IMR-90 (cell line): Measurements from ENCODE around the gene SORL1. TPM values are rescaled to one million over a fixed set of nuclear protein-coding genes. Genes with fewer than 3 reads are reported as not detected.

Experiments
- ATAC-seq: fragments of 200-7000 bp; cut with Tn5 transposase; 2 replicates; pipeline ENCODE4 v1.9.1; 2020; ENCODE audit warnings: low read depth, mild to moderate bottlenecking, moderate library complexity
- BruUV-seq: library from RNA; stranded (reverse); fragments of 400-500 nt; replicated peaks from 2 replicates; lab custom pipeline; 2021; lab: Mats Ljungman, UMichigan
- CTCF ChIA-PET: fragments of 300-600 bp; formaldehyde crosslinking; extraction: SDS; loops from one replicate; lab custom pipeline; 2021; ENCODE audit warnings: antibody characterized with exemption; lab: Yijun Ruan, JAX
- POLR2A ChIA-PET: fragments of 300-600 bp; sonication (Branson Sonifier 250); formaldehyde crosslinking; loops from one replicate; lab custom pipeline; 2022; ENCODE audit warnings: antibody characterized with exemption; ENCODE audit not compliant: unreplicated experiment; lab: Charles Lee
- DNase-seq: peaks from one replicate; pipeline ENCODE4 v3.0.0; 2013
- H2AFZ ChIP-seq: replicated peaks from 2 replicates; pipeline ENCODE3; 2013; ENCODE audit warnings: low read length, mild to moderate bottlenecking; ENCODE audit not compliant: poor library complexity
- H2AK5ac ChIP-seq: 2 replicates; pipeline ENCODE4 v1.6.1; 2013; ENCODE audit warnings: low read depth, low read length, inconsistent platforms
- H2AK9ac ChIP-seq: replicated peaks from 2 replicates; pipeline ENCODE3; 2013; ENCODE audit warnings: mild to moderate bottlenecking, low read depth, low read length, moderate library complexity; ENCODE audit not compliant: poor library complexity
- H2BK120ac ChIP-seq: 2 replicates; pipeline ENCODE4 v1.6.1; 2013; ENCODE audit warnings: low read depth, low read length, inconsistent platforms
- H2BK15ac ChIP-seq: 3 replicates; pipeline ENCODE4 v1.6.1; 2013; ENCODE audit warnings: low read depth, low read length, inconsistent platforms
- H2BK20ac ChIP-seq: 2 replicates; pipeline ENCODE4 v1.6.1; 2013; ENCODE audit warnings: low read depth, mild to moderate bottlenecking, inconsistent platforms, low read length, moderate library complexity
- H2BK5ac ChIP-seq: 2 replicates; pipeline ENCODE4 v1.6.1; 2013; ENCODE audit warnings: mild to moderate bottlenecking, low read depth, low read length, inconsistent platforms; ENCODE audit not compliant: poor library complexity, severe bottlenecking
- H3K14ac ChIP-seq: replicated peaks from 2 replicates; pipeline ENCODE4 v1.6.1; 2013; ENCODE audit warnings: low read depth, low read length, inconsistent platforms
- H3K18ac ChIP-seq: 2 replicates; pipeline ENCODE4 v1.6.1; 2013; ENCODE audit warnings: low read depth, low read length, control low read depth
- H3K23ac ChIP-seq: 2 replicates; pipeline ENCODE4 v1.6.1; 2013; ENCODE audit warnings: low read depth, low read length, inconsistent platforms
- H3K27ac ChIP-seq: 2 replicates; pipeline ENCODE4 v1.5.1; 2013; ENCODE audit warnings: mild to moderate bottlenecking, control low read depth, low read length; ENCODE audit not compliant: insufficient read depth
- H3K27me3 ChIP-seq: 2 replicates; pipeline ENCODE4 v1.6.1; 2013; ENCODE audit warnings: low read length; ENCODE audit not compliant: control insufficient read depth, insufficient read depth
- H3K36me3 ChIP-seq: 2 replicates; pipeline ENCODE4 v1.6.1; 2013; ENCODE audit warnings: low read length, mixed read lengths; ENCODE audit not compliant: control insufficient read depth, insufficient read depth
- H3K4ac ChIP-seq: 2 replicates; pipeline ENCODE4 v1.6.1; 2013; ENCODE audit warnings: low read depth, low read length, inconsistent platforms
- H3K4me1 ChIP-seq: 2 replicates; pipeline ENCODE4 v1.6.1; 2013; ENCODE audit warnings: low read length, mixed read lengths; ENCODE audit not compliant: control insufficient read depth, insufficient read depth
- H3K4me2 ChIP-seq: 2 replicates; pipeline ENCODE4 v1.6.1; 2013; ENCODE audit warnings: low read depth, mild to moderate bottlenecking, control low read depth, low read length, moderate library complexity
- H3K4me3 ChIP-seq: 2 replicates; pipeline ENCODE4 v1.5.1; 2013; ENCODE audit warnings: low read depth, mild to moderate bottlenecking, control low read depth, low read length, moderate library complexity; ENCODE audit not compliant: insufficient read depth
- H3K56ac ChIP-seq: 2 replicates; pipeline ENCODE4 v1.6.1; 2013; ENCODE audit warnings: low read length, inconsistent platforms; ENCODE audit not compliant: insufficient read depth; ENCODE audit errors: extremely low read depth
- H3K79me1 ChIP-seq, 2 experiments: 2 replicates each; pipeline ENCODE4 v1.6.1; 2013; ENCODE audit warnings: low read length in 2 of 2, inconsistent platforms in 1 of 2, low read depth in 1 of 2
- H3K9ac ChIP-seq: 2 replicates; pipeline ENCODE4 v1.6.1; 2013; ENCODE audit warnings: low read depth, low read length, control low read depth
- H3K9me1 ChIP-seq: 2 replicates; pipeline ENCODE4 v1.6.1; 2013; ENCODE audit warnings: low read length, inconsistent platforms; ENCODE audit not compliant: insufficient read depth
- H3K9me3 ChIP-seq: 2 replicates; pipeline ENCODE4 v1.6.1; 2013; ENCODE audit warnings: low read length; ENCODE audit not compliant: control insufficient read depth, insufficient read depth
- H4K20me1 ChIP-seq: 2 replicates; pipeline ENCODE4 v1.6.1; 2013; ENCODE audit warnings: low read length, inconsistent platforms; ENCODE audit not compliant: insufficient read depth
- H4K5ac ChIP-seq: 2 replicates; pipeline ENCODE4 v1.6.1; 2013; ENCODE audit warnings: mild to moderate bottlenecking, low read depth, low read length, control low read depth
- H4K8ac ChIP-seq, 2 experiments: 2 replicates each; pipeline ENCODE4 v1.6.1; 2013; ENCODE audit warnings: low read depth in 2 of 2, low read length in 2 of 2, control low read depth in 1 of 2, inconsistent platforms in 1 of 2
- H4K91ac ChIP-seq: 2 replicates; pipeline ENCODE4 v1.6.1; 2013; ENCODE audit warnings: low read depth, low read length, inconsistent platforms; ENCODE audit not compliant: insufficient read depth
- BHLHE40 ChIP-seq: fragments of 150-350 bp; IDR thresholded peaks from 2 replicates; pipeline ENCODE4 v1.6.1; 2016; ENCODE audit warnings: mild to moderate bottlenecking, low read depth, low read length
- CEBPB ChIP-seq: IDR thresholded peaks from 2 replicates; pipeline ENCODE4 v1.6.1; 2012; ENCODE audit warnings: low read depth, low read length, improper control_type of control experiment
- CTCF ChIP-seq: conservative IDR thresholded peaks from 2 replicates; pipeline ENCODE4 v1.5.1; 2012; ENCODE audit warnings: mild to moderate bottlenecking, low read depth, low read length, improper control_type of control experiment
- ELK1 ChIP-seq: fragments of 150-350 bp; IDR thresholded peaks from 2 replicates; pipeline ENCODE4 v1.6.1; 2016; ENCODE audit warnings: low read depth, mild to moderate bottlenecking, low read length, moderate library complexity, borderline replicate concordance
- FOS ChIP-seq: fragments of 150-350 bp; IDR thresholded peaks from 2 replicates; pipeline ENCODE4 v1.6.1; 2016; ENCODE audit warnings: low read depth, low read length
- MAFK ChIP-seq: IDR thresholded peaks from 2 replicates; pipeline ENCODE4 v1.6.1; 2012; ENCODE audit warnings: low read depth, low read length, improper control_type of control experiment
- MAZ ChIP-seq: IDR thresholded peaks from 2 replicates; pipeline ENCODE4 v1.6.1; 2012; ENCODE audit warnings: low read depth, mild to moderate bottlenecking, low read length, improper control_type of control experiment, moderate library complexity, borderline replicate concordance
- MXI1 ChIP-seq: IDR thresholded peaks from 2 replicates; pipeline ENCODE4 v1.6.1; 2012; ENCODE audit warnings: low read depth, mild to moderate bottlenecking, low read length, moderate library complexity, borderline replicate concordance
- NFE2L2 ChIP-seq: fragments of 150-350 bp; IDR thresholded peaks from 2 replicates; pipeline ENCODE4 v1.6.1; 2016; ENCODE audit warnings: low read depth, mild to moderate bottlenecking, low read length
- POLR2A ChIP-seq: IDR thresholded peaks from 2 replicates; pipeline ENCODE4 v1.6.1; 2012; ENCODE audit warnings: mild to moderate bottlenecking, low read depth, low read length
- RAD21 ChIP-seq: IDR thresholded peaks from 2 replicates; pipeline ENCODE4 v1.6.1; 2012; ENCODE audit warnings: low read length, improper control_type of control experiment
- RCOR1 ChIP-seq: IDR thresholded peaks from 2 replicates; pipeline ENCODE4 v1.6.1; 2012; ENCODE audit warnings: mild to moderate bottlenecking, low read length, improper control_type of control experiment; ENCODE audit not compliant: insufficient replicate concordance
- RFX5 ChIP-seq: IDR thresholded peaks from 2 replicates; pipeline ENCODE4 v1.8.0; 2012; ENCODE audit warnings: low read depth, mild to moderate bottlenecking, low read length, moderate library complexity
- SMC3 ChIP-seq: fragments of 150-350 bp; IDR thresholded peaks from 2 replicates; pipeline ENCODE4 v1.6.1; 2016; ENCODE audit warnings: low read depth, mild to moderate bottlenecking, antibody characterized with exemption, low read length, moderate library complexity
- USF2 ChIP-seq: fragments of 150-350 bp; IDR thresholded peaks from 2 replicates; pipeline ENCODE4 v1.6.1; 2017; ENCODE audit warnings: mild to moderate bottlenecking, antibody characterized with exemption, low read length, low read depth
- WGBS, 2 experiments: methylation state at CpG; one replicate each; pipeline versions ENCODE4 v1.1.5 to v1.1.7; 2013; ENCODE audit warnings: missing lambda C conversion rate in 2 of 2; ENCODE audit not compliant: insufficient read length in 1 of 2; ENCODE audit errors: extremely low coverage in 2 of 2; 5-methylcytosine and 5-hydroxymethylcytosine counted together
- dilution Hi-C: fragments of 300-500 bp; cut with HindIII; formaldehyde crosslinking; loops from one replicate; pipeline ENCODE4 v1.14.3; 2018; ENCODE audit warnings: low sequenced_read_pairs; ENCODE audit not compliant: unreplicated experiment
- in situ Hi-C: fragments of 300-500 bp; cut with MboI; formaldehyde crosslinking; loops from 3 replicates; pipeline ENCODE4 v1.14.3; 2019; ENCODE audit warnings: low sequenced_read_pairs, inconsistent platforms, mixed read lengths
- intact Hi-C: fragments of 100-400 bp; cut with micrococcal nuclease; formaldehyde crosslinking; loops from 2 replicates; pipeline ENCODE4 v1.10.0; 2022
- polyA plus RNA-seq, 3 experiments: library from polyadenylated mRNA; depleted of rRNA; stranded (reverse); fragments of >200 nt; gene quantifications; 2 replicates each; pipeline ENCODE4 v1.2.3, GENCODE V29; 2012; ENCODE audit warnings: low replicate concordance in 1 of 3
- total RNA-seq: library from RNA; depleted of rRNA; stranded (reverse); fragments of >200 nt; gene quantifications from 2 replicates; pipeline ENCODE4 v1.2.3, GENCODE V29; 2012

Gene SORL1
- total and polyA plus RNA-seq, 2 of the 4 experiments (the other 2 are of a cell fraction) = 1.0 to 2.0 TPM

GRCh38 chr11:121577106-121577848 lies 125.2 kb downstream of the SORL1 start:
- no peak overlapping the region for H2AK5ac ChIP-seq
- ChIA-PET CTCF (no interaction called here), POLR2A (no interaction called here)
- no peak overlapping the region for H2BK20ac ChIP-seq
- H3K9me3 ChIP-seq = no peaks in the 10 kb centered on the region; the same call in 1 of the 2 replicates
- dilution Hi-C loops (no loop called here), in situ Hi-C loops (no loop called here), intact Hi-C loops (no loop called here)
- H2BK5ac ChIP-seq = no peak overlapping the region
- TF ChIP-seq SMC3 (no peak), NFE2L2 (no peak), BHLHE40 (no peak), FOS (no peak), MXI1 (no peak), MAFK (no peak), CEBPB (no peak), RAD21 (no peak), MAZ (no peak), POLR2A (no peak), USF2 (no peak), RCOR1 (no peak), CTCF (no peak), RFX5 (no peak), ELK1 (no peak)
- 91% methylated on average over 8 of the region's 16 CpGs; no CpG with 5 or more reads in 1 of the 2 experiments for WGBS, 2 experiments
- no peak overlapping the region for H4K8ac ChIP-seq
- no peak overlapping the region for H4K91ac ChIP-seq
- no peak overlapping the region for H3K4ac ChIP-seq
- H3K14ac ChIP-seq = no peak overlapping the region
- H3K9me1 ChIP-seq = no peaks in the 10 kb centered on the region
- H3K4me1 ChIP-seq = peaks cover 11% of the 10 kb centered on the region; the same call in 1 of the 2 replicates
- peak overlapping the region; percentile 13 for H2AFZ ChIP-seq
- no peak overlapping the region for H2BK120ac ChIP-seq
- no peaks in the 10 kb centered on the region for H3K79me1 ChIP-seq
- no peak overlapping the region for H2BK15ac ChIP-seq
- H3K9ac ChIP-seq = no peak overlapping the region
- no peak for DNase-seq
- peaks cover 2% of the 10 kb centered on the region; the same call in 1 of the 2 replicates for H3K27me3 ChIP-seq
- H3K27ac ChIP-seq = no peak overlapping the region
- H3K4me2 ChIP-seq = no peak overlapping the region
- H4K20me1 ChIP-seq = no peaks in the 10 kb centered on the region
- H3K18ac ChIP-seq = peak overlapping the region; percentile 23; the same call in 1 of the 2 replicates
- no peak overlapping the region for H2AK9ac ChIP-seq
- BruUV-seq = no TSS peak
- ATAC-seq = no peak
- H4K5ac ChIP-seq = no peak overlapping the region
- no peak overlapping the region for H3K4me3 ChIP-seq
- H3K56ac ChIP-seq = no peak overlapping the region
- no peak overlapping the region for H3K23ac ChIP-seq
- no peaks in the 10 kb centered on the region for H3K36me3 ChIP-seq
